Heart left ventricle (tissue), 16 donors: ENCODE measurements around the gene KRT76. TPM values are rescaled to one million over a fixed set of nuclear protein-coding genes. Genes with fewer than 3 reads are reported as not detected.

Source experiments
- ATAC-seq, 4 donors: fragments of 200-7000 bp; cut with Tn5 transposase; one replicate each; pipeline ENCODE4 v1.9.1; 2020 to 2022; ENCODE audit warnings: moderate library complexity in 4 of 4, mild to moderate bottlenecking in 3 of 4, moderate number of reproducible peaks in 1 of 4
- DNase-seq, 5 donors: peaks; one replicate each; pipeline ENCODE4 v3.0.0-alpha.2; 2020
- H3K27ac ChIP-seq, 12 donors: fragments of 200-600 bp; sonication (generic) in 4 of 12; one replicate each; pipeline versions ENCODE4 v1.5.0 to v1.8.0; 2016 to 2022; ENCODE audit warnings: mild to moderate bottlenecking in 2 of 12
- H3K27me3 ChIP-seq, 9 donors: fragments of 200-600 bp; sonication (generic) in 2 of 9; one replicate each; pipeline versions ENCODE4 v1.5.1 to v1.8.0; 2016 to 2022; ENCODE audit warnings: mild to moderate bottlenecking in 3 of 9
- H3K36me3 ChIP-seq, 9 donors: fragments of 200-600 bp; sonication (generic) in 2 of 9; one replicate each; pipeline versions ENCODE4 v1.5.0 to v1.8.0; 2018 to 2022; ENCODE audit warnings: mild to moderate bottlenecking in 2 of 9
- H3K4me1 ChIP-seq, 12 donors: fragments of 200-600 bp; sonication (generic) in 4 of 12; one replicate each; pipeline versions ENCODE4 v1.5.0 to v1.8.0; 2016 to 2022; ENCODE audit warnings: mild to moderate bottlenecking in 3 of 12
- H3K4me3 ChIP-seq, 12 donors: fragments of 200-600 bp; sonication (generic) in 4 of 12; one replicate each; pipeline versions ENCODE4 v1.5.0 to v1.8.0; 2017 to 2022; ENCODE audit warnings: mild to moderate bottlenecking in 9 of 12, moderate library complexity in 4 of 12
- H3K9me3 ChIP-seq, 12 donors: fragments of 200-600 bp; sonication (generic) in 4 of 12; one replicate each; pipeline versions ENCODE4 v1.5.0 to v1.8.0; 2016 to 2022; ENCODE audit warnings: mild to moderate bottlenecking in 1 of 12
- POLR2A ChIP-seq, 2 donors: fragments of 450-650 bp; IDR thresholded peaks; one replicate each; pipeline ENCODE4 v1.6.1; 2017; ENCODE audit warnings: antibody characterized with exemption in 2 of 2, mild to moderate bottlenecking in 2 of 2, moderate library complexity in 2 of 2
- WGBS, 4 donors: extraction: QIAGEN DNeasy Blood & Tissue Kit in 2 of 4; methylation state at CpG; one replicate each; pipeline versions ENCODE4 v1.1.5 to v1.1.7; 2013 to 2018; 5-methylcytosine and 5-hydroxymethylcytosine counted together
- intact Hi-C, 10 donors: fragments of 100-400 bp; cut with DNase I; formaldehyde crosslinking; loops; one replicate each; pipeline versions ENCODE4 v1.11.1 to v1.14.2; 2022
- polyA plus RNA-seq, 2 donors: library from polyadenylated mRNA; stranded (reverse); fragments of 200-250 nt; gene quantifications; one replicate each; pipeline ENCODE4 v1.2.3, GENCODE V29; 2013
- total RNA-seq, 9 donors: library from RNA; depleted of rRNA in 2 of 9; stranded (reverse); fragments of >200 nt in 2 of 9; fragmentation: NEBNext Ultra II Directional in 3 of 9; extraction: Animal tissue kit (Norgen Biotek cat#: 25700) in 3 of 9; gene quantifications; one replicate each; pipeline versions ENCODE4 v1.1.0 to v1.2.4, GENCODE V29; 2016 to 2023
- TF ChIP-seq, protein P1 (sequence below), 12 donors: fragments of 200-600 bp; sonication (generic) in 4 of 12; IDR thresholded peaks; one replicate each; pipeline versions ENCODE4 v1.5.0 to v1.8.0; 2018 to 2022; ENCODE audit warnings: antibody characterized with exemption in 12 of 12, mild to moderate bottlenecking in 5 of 12
- donor health status: ischemic (EF 13 %, LVEDD 7.1; RV severe dilation, severe dysfunction).
- donor health status: healthy with polysubstance abuse.
- donor health status: DM: no; HTN: yes; CAD: no.
- donor health status: DM: no; HTN: no; CAD: no.
- donor health status: ischemic (EF 25% LVEDD 6.9; RV normal size, moderate dysfunction).
- donor health status: ischemic (EF 25% LVEDD 5.7; RV mildly dilated, moderate dysfunction).
- donor health status: healthy.
- donor health status: DM: yes; HTN: yes; CAD: no.
- donor health status: ischemic (EF 35%, LVEDD 5.7; RV mildly dilated, moderate dysfunction).
- donor health status: nonischemic (EF 11% LVEDD 7.7; RV severe dilation, severe dysfunction).
- donor health status: DM: yes; HTN: yes; CAD: no.
- donor health status: PGD.
- donor health status: ischemic (EF 29% LVEDD 5.4; RV normal size, mild dysfunction).
- donor health status: nonischemic (EF 23%, LVEDD 6.1; RV moderate dilation, normal function).

Gene KRT76
- total and polyA plus RNA-seq, 11 donors, result not detected

DNA sequence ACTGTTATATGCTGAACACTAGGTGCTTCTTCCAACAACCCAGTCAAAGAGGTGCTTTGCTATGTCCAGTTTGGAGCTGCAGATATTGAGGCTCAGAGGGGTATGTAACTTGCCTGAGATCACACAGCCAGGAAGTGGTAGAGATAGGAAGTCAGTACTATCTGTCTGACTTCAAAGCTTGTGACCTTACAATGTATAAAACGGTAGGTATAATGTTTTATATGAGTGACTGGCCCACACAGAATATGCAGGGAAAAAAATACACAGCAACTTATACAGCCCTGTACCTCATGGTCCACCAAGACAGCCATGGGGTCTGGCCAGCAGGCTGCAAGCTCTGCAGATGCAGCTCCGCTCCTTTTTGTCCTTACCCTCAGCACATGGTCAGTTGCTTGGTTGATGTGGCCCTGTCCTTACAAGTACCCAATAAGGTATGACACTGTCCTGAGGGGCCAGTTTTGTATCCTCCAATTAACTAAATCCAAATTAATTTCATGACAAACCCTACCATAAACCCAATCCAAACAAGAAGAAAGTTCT lies 40.6 kb upstream of the KRT76 start:
- intact Hi-C loops, result no loop called here
- Histone ChIP-seq H3K36me3 (no peaks in the 10 kb centered on the region), H3K4me1 (no peaks in the 10 kb centered on the region), H3K9me3 (no peaks in the 10 kb centered on the region), H3K27ac (no peak overlapping the region), H3K4me3 (no peak overlapping the region), H3K27me3 (peaks cover 0 to 36% (median 0%) of the 10 kb centered on the region in 9 donors)
- ATAC-seq (no peak), DNase-seq (no peak)
- 68 to 73% (median 71%) methylated on average over 2 of the region's 2 CpGs for WGBS, 4 donors
- TF ChIP-seq, protein P1, sequence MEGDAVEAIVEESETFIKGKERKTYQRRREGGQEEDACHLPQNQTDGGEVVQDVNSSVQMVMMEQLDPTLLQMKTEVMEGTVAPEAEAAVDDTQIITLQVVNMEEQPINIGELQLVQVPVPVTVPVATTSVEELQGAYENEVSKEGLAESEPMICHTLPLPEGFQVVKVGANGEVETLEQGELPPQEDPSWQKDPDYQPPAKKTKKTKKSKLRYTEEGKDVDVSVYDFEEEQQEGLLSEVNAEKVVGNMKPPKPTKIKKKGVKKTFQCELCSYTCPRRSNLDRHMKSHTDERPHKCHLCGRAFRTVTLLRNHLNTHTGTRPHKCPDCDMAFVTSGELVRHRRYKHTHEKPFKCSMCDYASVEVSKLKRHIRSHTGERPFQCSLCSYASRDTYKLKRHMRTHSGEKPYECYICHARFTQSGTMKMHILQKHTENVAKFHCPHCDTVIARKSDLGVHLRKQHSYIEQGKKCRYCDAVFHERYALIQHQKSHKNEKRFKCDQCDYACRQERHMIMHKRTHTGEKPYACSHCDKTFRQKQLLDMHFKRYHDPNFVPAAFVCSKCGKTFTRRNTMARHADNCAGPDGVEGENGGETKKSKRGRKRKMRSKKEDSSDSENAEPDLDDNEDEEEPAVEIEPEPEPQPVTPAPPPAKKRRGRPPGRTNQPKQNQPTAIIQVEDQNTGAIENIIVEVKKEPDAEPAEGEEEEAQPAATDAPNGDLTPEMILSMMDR (IDR thresholded peaks at IDR 0.05), result no peak
- TF ChIP-seq POLR2A (IDR thresholded peaks at IDR 0.05), result no peak

DNA sequence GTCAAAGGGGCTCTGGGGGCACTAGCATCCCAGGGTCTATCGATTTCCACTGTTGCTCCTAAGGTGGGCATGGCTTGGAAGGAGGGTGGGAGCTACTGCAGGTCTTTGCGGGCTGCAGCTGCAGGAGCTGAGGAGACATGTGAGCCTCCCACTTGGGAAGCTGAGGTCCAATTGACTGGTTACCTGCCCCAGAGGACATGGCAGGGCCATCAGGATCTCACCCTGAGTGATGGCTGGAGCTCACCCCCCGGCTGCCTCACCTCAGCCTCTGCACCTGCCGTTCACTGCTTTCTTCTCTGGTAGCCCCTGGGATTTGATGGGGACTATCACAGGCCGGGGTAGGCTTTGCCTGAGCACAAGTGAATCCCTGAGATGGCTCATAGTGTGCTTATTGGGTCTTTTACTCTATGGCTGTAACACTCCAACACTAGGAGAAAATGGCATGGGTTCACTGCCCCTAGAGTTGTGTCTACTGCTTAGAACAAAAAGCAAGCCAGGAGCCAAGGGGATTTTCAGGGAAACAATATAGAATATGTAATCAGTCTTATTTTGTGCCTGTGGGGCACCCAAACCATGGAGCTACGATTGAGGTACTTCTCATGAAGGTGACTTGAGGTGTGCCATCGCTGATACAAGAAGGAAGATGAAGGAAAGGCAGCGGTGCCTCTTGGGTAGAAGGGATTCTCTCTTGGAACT lies 40.0 kb upstream of the KRT76 start:
- DNase-seq (no peak), ATAC-seq (no peak)
- intact Hi-C loops, result no loop called here
- H3K4me3 ChIP-seq, result no peak overlapping the region
- H3K27me3 ChIP-seq, result peaks cover 0 to 36% (median 0%) of the 10 kb centered on the region in 9 donors
- no peak overlapping the region for H3K27ac ChIP-seq
- H3K4me1 ChIP-seq, result no peaks in the 10 kb centered on the region
- no peaks in the 10 kb centered on the region for H3K36me3 ChIP-seq
- WGBS, 4 donors, result 89 to 94% (median 91%) methylated on average over 8 of the region's 8 CpGs
- TF ChIP-seq, protein P1 (IDR thresholded peaks at IDR 0.05), result no peak
- TF ChIP-seq POLR2A (IDR thresholded peaks at IDR 0.05), result no peak
- no peaks in the 10 kb centered on the region for H3K9me3 ChIP-seq

DNA sequence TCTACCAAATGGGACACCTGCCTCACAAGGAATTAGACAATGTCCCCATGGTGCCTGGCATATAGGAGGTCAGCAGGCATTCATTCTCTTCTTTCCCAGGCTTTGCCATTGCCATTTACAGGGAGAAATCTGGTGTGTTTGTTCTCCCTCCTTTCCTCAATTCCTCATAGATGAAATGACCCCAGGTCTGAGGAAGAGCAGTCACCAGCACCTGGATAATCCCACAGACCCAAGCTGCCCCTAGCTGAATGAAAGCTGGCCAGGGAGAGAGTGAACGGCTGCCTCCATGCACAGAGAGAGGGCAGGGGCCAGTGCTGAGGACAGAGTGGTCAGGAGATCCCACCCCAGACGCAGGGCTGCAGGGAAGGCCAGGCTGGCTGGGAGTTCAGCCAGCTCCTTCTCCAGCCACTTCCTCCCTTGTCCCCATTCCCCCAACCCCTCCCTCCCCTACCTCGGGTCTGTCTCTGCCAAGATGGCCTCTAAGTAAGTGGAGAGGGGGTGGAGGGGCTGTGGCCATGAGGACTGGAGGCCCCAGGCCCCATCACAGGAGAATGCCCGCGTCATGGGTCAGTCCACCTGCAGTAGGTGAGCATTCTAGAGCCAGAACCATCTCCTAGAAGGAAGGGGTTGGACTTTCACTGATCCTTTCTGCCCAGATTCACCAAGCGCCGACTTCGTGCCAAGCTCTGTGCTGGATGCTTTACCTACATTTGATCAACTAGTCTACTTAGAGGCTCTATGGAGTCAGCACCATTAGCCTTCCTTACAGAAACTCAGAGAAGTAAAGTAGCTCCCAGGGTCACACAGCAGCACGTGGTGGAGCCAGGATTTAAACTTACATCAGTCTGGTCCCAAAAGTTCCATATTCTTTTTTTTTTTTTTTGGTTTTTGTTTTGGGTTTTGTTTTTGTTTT lies 38.8 kb upstream of the KRT76 start:
- 65 to 82% (median 71%) methylated on average over 7 to 9 of the region's 9 CpGs for WGBS, 4 donors
- Histone ChIP-seq H3K4me3 (no peak overlapping the region), H3K9me3 (no peaks in the 10 kb centered on the region), H3K4me1 (no peaks in the 10 kb centered on the region), H3K27ac (no peak overlapping the region), H3K36me3 (no peaks in the 10 kb centered on the region), H3K27me3 (peaks cover 0 to 35% (median 0%) of the 10 kb centered on the region in 9 donors)
- TF ChIP-seq POLR2A (IDR thresholded peaks at IDR 0.05), result no peak
- no peak for DNase-seq
- intact Hi-C loops, result no loop called here
- no peak for ATAC-seq

DNA sequence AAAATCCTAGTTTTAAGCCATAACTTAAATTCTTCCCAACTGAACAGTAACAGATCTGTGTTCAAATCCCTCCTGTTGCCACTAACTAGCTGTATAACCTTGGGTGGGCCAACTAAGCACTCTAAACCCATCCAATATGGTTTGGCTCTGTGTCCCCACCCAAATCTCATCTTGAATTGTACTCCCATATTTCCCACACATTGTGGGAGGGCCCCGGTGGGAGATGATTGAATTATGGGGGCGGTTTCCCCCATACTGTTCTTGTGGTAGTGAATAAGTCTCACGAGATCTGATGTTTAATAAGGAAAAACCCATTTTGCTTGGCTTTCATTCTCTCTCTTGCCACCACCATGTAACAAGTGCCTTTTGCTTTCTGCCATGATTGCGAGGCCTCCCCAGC lies 38.0 kb upstream of the KRT76 start:
- intact Hi-C loops, result no loop called here

More for the DNA sequence above, 38.0 kb upstream of the KRT76 start:
- Histone ChIP-seq H3K9me3 (no peaks in the 10 kb centered on the region), H3K36me3 (no peaks in the 10 kb centered on the region), H3K27me3 (peaks cover 0 to 34% (median 0%) of the 10 kb centered on the region in 9 donors), H3K4me3 (no peak overlapping the region), H3K4me1 (no peaks in the 10 kb centered on the region), H3K27ac (no peak overlapping the region)
- DNase-seq (no peak), ATAC-seq (no peak)
- TF ChIP-seq POLR2A (IDR thresholded peaks at IDR 0.05), result no peak
- TF ChIP-seq, protein P1 (IDR thresholded peaks at IDR 0.05), result no peak
- 88 to 94% (median 92%) methylated on average over 4 of the region's 4 CpGs for WGBS, 4 donors
